Vagina (tissue), 2 donors: ENCODE results near the gene STXBP5. TPM values are rescaled to one million over a fixed set of nuclear protein-coding genes. Genes with fewer than 3 reads are reported as not detected.

Source experiments
- DNase-seq, 2 donors: peaks; one replicate each; pipeline ENCODE4 v3.0.0-alpha.2; 2017; ENCODE audit errors: extremely low spot score in 2 of 2
- H3K27ac ChIP-seq: fragments of 200-600 bp; sonication (generic); one replicate; pipeline ENCODE4 v1.5.1; 2019
- H3K27me3 ChIP-seq: fragments of 200-600 bp; sonication (generic); one replicate; pipeline ENCODE4 v1.5.1; 2019
- H3K36me3 ChIP-seq, 2 donors: fragments of 200-600 bp; sonication (generic); one replicate each; pipeline ENCODE4 v1.5.1; 2017 to 2019
- H3K4me1 ChIP-seq: fragments of 200-600 bp; sonication (generic); one replicate; pipeline ENCODE4 v1.5.1; 2019
- H3K4me3 ChIP-seq, 2 donors: fragments of 200-600 bp; sonication (generic); 1 replicate in 1 of 2; 2 replicates in 1 of 2; pipeline ENCODE4 v1.5.1; 2016 to 2019
- H3K9me3 ChIP-seq: fragments of 200-600 bp; sonication (generic); one replicate; pipeline ENCODE4 v1.5.1; 2019
- CTCF ChIP-seq, 3 experiments: fragments of 450-650 bp in 2 of 3; fragments of 200-600 bp in 1 of 3; sonication (generic) in 1 of 3; IDR thresholded peaks; one replicate each; pipeline ENCODE4 v1.5.1; 2017 to 2019; ENCODE audit warnings: antibody characterized with exemption in 3 of 3, mild to moderate bottlenecking in 2 of 3, moderate library complexity in 2 of 3
- POLR2A ChIP-seq, 2 donors: fragments of 450-650 bp; IDR thresholded peaks; one replicate each; pipeline ENCODE4 v1.6.1; 2017; ENCODE audit warnings: antibody characterized with exemption in 2 of 2, mild to moderate bottlenecking in 2 of 2, moderate library complexity in 2 of 2
- POLR2AphosphoS5 ChIP-seq, 2 donors: sonication (generic); formaldehyde crosslinking; IDR thresholded peaks; one replicate each; pipeline ENCODE4 v1.9.0; 2017; ENCODE audit warnings: antibody characterized with exemption in 2 of 2, mild to moderate bottlenecking in 2 of 2, low read depth in 1 of 2; ENCODE audit not compliant: insufficient read depth in 1 of 2
- intact Hi-C: fragments of 100-400 bp; cut with DNase I; formaldehyde crosslinking; loops from one replicate; pipeline ENCODE4 v1.15.1; 2023
- total RNA-seq: library from RNA; depleted of rRNA; stranded (reverse); fragments of >200 nt; gene quantifications from one replicate; pipeline ENCODE4 v1.2.3, GENCODE V29; 2016

The STXBP5 gene
- total RNA-seq, 1 donor from 2014 or later = 33.9 TPM

DNA sequence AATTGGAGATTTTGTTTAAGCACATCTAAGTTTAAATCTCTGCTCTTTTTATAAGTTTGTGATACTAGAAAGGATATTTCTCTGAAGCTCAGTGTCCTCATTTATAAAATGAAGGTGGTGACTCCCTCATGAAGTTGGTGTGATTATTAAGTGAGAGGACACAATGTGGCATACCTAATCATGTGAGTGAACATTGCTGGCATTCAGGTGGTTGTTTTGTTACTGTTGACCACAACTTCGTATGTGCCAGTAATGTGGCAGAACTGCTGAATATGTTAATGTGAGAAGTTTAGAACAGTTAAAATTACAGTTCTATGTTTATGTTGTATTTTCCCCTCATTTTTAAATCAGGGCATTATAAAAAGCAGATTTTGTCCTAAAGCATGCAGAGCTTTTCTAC lies 127.2 kb downstream of the STXBP5 start:
- Histone ChIP-seq H3K4me3 (no peak overlapping the region), H3K9me3 (no peaks in the 10 kb centered on the region), H3K27ac (no peak overlapping the region), H3K36me3 (peaks cover 0 to 29% of the 10 kb centered on the region in 2 donors), H3K27me3 (no peaks in the 10 kb centered on the region), H3K4me1 (no peaks in the 10 kb centered on the region)
- TF ChIP-seq POLR2AphosphoS5 (IDR thresholded peaks at IDR 0.05; ENCODE audit: insufficient read depth in 1 of 2, low read depth in 1 of 2) = no peak
- TF ChIP-seq CTCF (IDR thresholded peaks at IDR 0.05) = no peak
- no peak for TF ChIP-seq POLR2A (IDR thresholded peaks at IDR 0.05)
- intact Hi-C loops = no loop called here
- DNase-seq = no peak

- Histone ChIP-seq H3K9me3 (no peaks in the 10 kb centered on the region), H3K27me3 (no peaks in the 10 kb centered on the region), H3K27ac (no peak overlapping the region), H3K4me1 (no peaks in the 10 kb centered on the region), H3K4me3 (no peak overlapping the region), H3K36me3 (peaks cover 0 to 28% of the 10 kb centered on the region in 2 donors)
- DNase-seq = no peak
- TF ChIP-seq POLR2A (IDR thresholded peaks at IDR 0.05) (no peak), POLR2AphosphoS5 (IDR thresholded peaks at IDR 0.05; ENCODE audit: insufficient read depth in 1 of 2, low read depth in 1 of 2) (no peak), CTCF (IDR thresholded peaks at IDR 0.05) (no peak)
- intact Hi-C loops = no loop called here
Measured at GRCh38 chr6:147337921-147338320, 133.7 kb downstream of the STXBP5 start.

- Histone ChIP-seq H3K27ac (no peak overlapping the region), H3K4me1 (no peaks in the 10 kb centered on the region), H3K9me3 (no peaks in the 10 kb centered on the region), H3K27me3 (no peaks in the 10 kb centered on the region), H3K36me3 (peaks cover 0 to 23% of the 10 kb centered on the region in 2 donors), H3K4me3 (no peak overlapping the region)
- no peak for TF ChIP-seq POLR2A (IDR thresholded peaks at IDR 0.05)
- TF ChIP-seq CTCF (IDR thresholded peaks at IDR 0.05) = no peak
- TF ChIP-seq POLR2AphosphoS5 (IDR thresholded peaks at IDR 0.05; ENCODE audit: insufficient read depth in 1 of 2, low read depth in 1 of 2) = no peak
- intact Hi-C loops = no loop called here
- DNase-seq = no peak
Measured at GRCh38 chr6:147341486-147341885, 137.3 kb downstream of the STXBP5 start.

DNA sequence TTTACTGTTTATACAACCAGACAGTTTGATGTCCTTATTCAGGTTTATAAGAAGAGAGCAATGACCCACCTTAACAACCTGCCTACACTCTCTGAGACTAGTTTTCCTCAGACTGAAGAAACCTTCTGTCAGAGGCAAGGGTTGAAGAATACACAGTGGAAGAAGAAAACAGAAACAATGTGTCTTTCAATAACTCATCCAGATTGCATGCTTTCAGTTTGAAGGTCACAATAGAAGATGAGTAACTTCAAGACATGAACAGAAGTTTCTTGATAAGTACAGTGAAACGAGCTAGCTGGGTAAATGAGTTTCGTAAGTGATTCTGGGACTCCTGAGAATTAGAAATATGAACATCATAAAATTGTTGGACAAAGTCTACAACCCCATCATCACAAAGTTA lies 141.7 kb downstream of the STXBP5 start:
- H3K9me3 ChIP-seq = no peaks in the 10 kb centered on the region
- TF ChIP-seq CTCF (IDR thresholded peaks at IDR 0.05) (no peak), POLR2A (IDR thresholded peaks at IDR 0.05) (no peak), POLR2AphosphoS5 (IDR thresholded peaks at IDR 0.05; ENCODE audit: insufficient read depth in 1 of 2, low read depth in 1 of 2) (no peak)
- no peak overlapping the region for H3K4me3 ChIP-seq
- no peaks in the 10 kb centered on the region for H3K27me3 ChIP-seq
- H3K4me1 ChIP-seq = no peaks in the 10 kb centered on the region
- H3K27ac ChIP-seq = no peak overlapping the region
- intact Hi-C loops = no loop called here
- peaks cover 0 to 19% of the 10 kb centered on the region in 2 donors for H3K36me3 ChIP-seq
- DNase-seq = no peak

DNA sequence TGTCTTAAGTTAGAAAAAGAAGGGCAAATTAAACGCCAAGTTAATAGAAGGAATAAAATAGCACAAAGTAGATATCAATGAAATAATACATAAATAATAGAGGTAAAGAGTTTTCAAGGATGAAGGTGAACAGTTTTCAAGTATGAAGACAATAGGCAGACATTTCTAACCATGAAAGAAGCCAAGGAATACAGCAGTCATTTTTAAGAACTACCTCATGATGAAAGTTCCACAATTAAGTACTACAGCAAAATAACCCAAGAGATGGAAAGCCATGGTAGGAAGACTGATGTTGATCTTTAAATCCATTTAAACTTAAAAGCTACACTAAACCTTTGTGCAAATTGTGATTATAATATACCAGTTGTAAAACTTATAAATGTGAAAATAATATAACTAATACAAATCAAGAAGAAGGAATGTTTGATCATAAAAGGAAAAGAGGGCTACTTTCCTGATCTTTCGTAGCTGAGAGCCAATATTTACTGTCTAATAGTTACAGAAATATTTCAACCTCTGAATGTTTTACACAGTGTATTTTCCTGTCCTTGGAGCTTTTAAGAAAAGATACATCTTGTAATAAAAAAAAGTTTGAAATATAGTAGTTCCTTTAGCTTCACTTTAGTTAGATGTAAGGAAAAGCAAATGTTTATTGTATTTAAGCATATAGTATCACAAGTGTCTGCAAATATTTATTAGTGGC lies 143.1 kb downstream of the STXBP5 start:
- peaks cover 0 to 9% of the 10 kb centered on the region in 2 donors for H3K36me3 ChIP-seq
- TF ChIP-seq POLR2A (IDR thresholded peaks at IDR 0.05) (no peak), CTCF (IDR thresholded peaks at IDR 0.05) (no peak), POLR2AphosphoS5 (IDR thresholded peaks at IDR 0.05; ENCODE audit: insufficient read depth in 1 of 2, low read depth in 1 of 2) (no peak)

More for the DNA sequence above, 143.1 kb downstream of the STXBP5 start:
- intact Hi-C loops = no loop called here
- no peaks in the 10 kb centered on the region for H3K27me3 ChIP-seq
- no peak overlapping the region for H3K27ac ChIP-seq
- H3K4me3 ChIP-seq = no peak overlapping the region
- no peaks in the 10 kb centered on the region for H3K4me1 ChIP-seq
- no peaks in the 10 kb centered on the region for H3K9me3 ChIP-seq
- no peak for DNase-seq
